Stomach (tissue), 9 donors: ENCODE data around the gene CPA3. TPM values are rescaled to one million over a fixed set of nuclear protein-coding genes. Genes with fewer than 3 reads are reported as not detected.

Experiments
- DNase-seq, 2 donors: peaks; one replicate each; pipeline versions ENCODE4 v3.0.0 to v3.0.0-alpha.2; 2013 to 2019
- H3K27ac ChIP-seq, 5 donors: fragments of 200-600 bp in 4 of 5; sonication (generic) in 4 of 5; one replicate each; pipeline ENCODE4 v1.5.1; 2013 to 2019; ENCODE audit warnings: mild to moderate bottlenecking in 1 of 5, moderate library complexity in 1 of 5
- H3K27me3 ChIP-seq, 3 donors: fragments of 200-600 bp; sonication (generic); one replicate each; pipeline ENCODE4 v1.5.1; 2017 to 2019; ENCODE audit warnings: mixed run types in 1 of 3
- H3K36me3 ChIP-seq, 4 donors: fragments of 200-600 bp; sonication (generic); 1 replicate in 3 of 4; 2 replicates in 1 of 4; pipeline ENCODE4 v1.5.1; 2016 to 2019
- H3K4me1 ChIP-seq, 4 donors: fragments of 200-600 bp; sonication (generic); one replicate each; pipeline ENCODE4 v1.5.1; 2016 to 2019
- H3K4me3 ChIP-seq, 4 donors: fragments of 200-600 bp; sonication (generic) in 3 of 4; one replicate each; pipeline ENCODE4 v1.5.1; 2016 to 2019; ENCODE audit warnings: mild to moderate bottlenecking in 1 of 4
- H3K9me3 ChIP-seq, 4 donors: fragments of 200-600 bp; sonication (generic); one replicate each; pipeline ENCODE4 v1.5.1; 2016 to 2019
- CTCF ChIP-seq, 7 experiments: fragments of 450-650 bp in 4 of 7; fragments of 200-600 bp in 3 of 7; sonication (generic) in 3 of 7; IDR thresholded peaks; one replicate each; pipeline ENCODE4 v1.5.1; 2016 to 2019; ENCODE audit warnings: antibody characterized with exemption in 7 of 7, control low read depth in 2 of 7, mild to moderate bottlenecking in 1 of 7
- EP300 ChIP-seq: sonication (generic); formaldehyde crosslinking; IDR thresholded peaks from one replicate; pipeline ENCODE4 v1.6.1; 2017; ENCODE audit warnings: antibody characterized with exemption
- POLR2A ChIP-seq, 4 donors: fragments of 450-650 bp; IDR thresholded peaks; one replicate each; pipeline ENCODE4 v1.6.1; 2016; ENCODE audit warnings: antibody characterized with exemption in 4 of 4, control low read depth in 2 of 4, mild to moderate bottlenecking in 1 of 4, moderate library complexity in 1 of 4
- POLR2AphosphoS5 ChIP-seq, 3 donors: sonication (generic); formaldehyde crosslinking; IDR thresholded peaks; one replicate each; pipeline ENCODE4 v1.6.1; 2016; ENCODE audit warnings: antibody characterized with exemption in 3 of 3
- WGBS, 5 donors: extraction: QIAGEN DNeasy Blood & Tissue Kit in 3 of 5; methylation state at CpG; one replicate each; pipeline versions ENCODE4 v1.1.5 to v1.1.7; 2013 to 2018; 5-methylcytosine and 5-hydroxymethylcytosine counted together
- intact Hi-C: fragments of 100-400 bp; cut with DNase I; formaldehyde crosslinking; loops from one replicate; pipeline ENCODE4 v1.15.1; 2023; ENCODE audit warnings: low total_unique reads
- polyA plus RNA-seq, 3 donors: library from polyadenylated mRNA; stranded (reverse); fragments of 200-250 nt; gene quantifications; one replicate each; pipeline ENCODE4 v1.2.3, GENCODE V29; 2013
- total RNA-seq, 5 donors: library from RNA; depleted of rRNA; stranded (reverse); fragments of >200 nt; gene quantifications; one replicate each; pipeline versions ENCODE4 v1.1.0 to v1.2.3, GENCODE V29; 2014 to 2016
- donor health status: healthy with polysubstance abuse.
- donor health status: Bipolar disorder and iron deficiency.
- donor health status: healthy.

CPA3 gene
- total and polyA plus RNA-seq, 8 donors, result 1.1 to 29.6 (median 19.8) TPM; not detected in 3

- intact Hi-C loops, result no loop called here
- no peak for DNase-seq
- Histone ChIP-seq H3K27ac (no peak overlapping the region), H3K4me3 (no peak overlapping the region), H3K4me1 (peaks cover 0 to 7% (median 0%) of the 10 kb centered on the region in 4 donors), H3K9me3 (no peaks in the 10 kb centered on the region), H3K27me3 (no peaks in the 10 kb centered on the region), H3K36me3 (no peaks in the 10 kb centered on the region)
- whole genome bisulfite sequencing, 5 donors, result 72 to 82% (median 79%) methylated on average over 4 of the region's 4 CpGs
- no peak for TF ChIP-seq CTCF (IDR thresholded peaks at IDR 0.05)
- TF ChIP-seq EP300, result no peak
- no peak for TF ChIP-seq POLR2AphosphoS5 (IDR thresholded peaks at IDR 0.05)
- TF ChIP-seq POLR2A (IDR thresholded peaks at IDR 0.05), result no peak
Measured at GRCh38 chr3:148828136-148828690, 36.9 kb upstream of the CPA3 start.

DNA sequence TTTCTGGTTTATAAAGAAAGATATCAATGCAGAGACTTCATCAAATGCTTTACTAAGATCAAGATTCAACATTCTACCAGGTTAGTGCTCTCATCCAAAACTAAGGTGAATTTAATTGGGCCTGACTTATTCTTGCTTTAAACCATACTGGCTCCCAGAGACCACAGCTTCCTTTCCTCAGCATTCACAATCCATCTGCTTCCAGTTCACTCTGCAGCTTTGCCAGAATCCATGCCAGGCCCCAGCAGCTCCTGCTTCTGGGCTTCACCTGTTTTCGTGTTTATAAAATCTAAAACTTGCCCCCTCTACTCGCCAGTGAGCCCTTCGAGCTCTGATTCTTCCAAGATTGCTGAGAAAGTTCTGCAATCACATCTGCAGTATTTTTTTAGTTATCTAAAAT is 35.2 kb upstream of the CPA3 start:
- intact Hi-C loops, result no loop called here
- TF ChIP-seq CTCF (IDR thresholded peaks at IDR 0.05), result no peak
- no peak for TF ChIP-seq POLR2A (IDR thresholded peaks at IDR 0.05)
- no peak for TF ChIP-seq EP300
- TF ChIP-seq POLR2AphosphoS5 (IDR thresholded peaks at IDR 0.05), result no peak
- H3K4me1 ChIP-seq, result peaks cover 0 to 7% (median 0%) of the 10 kb centered on the region in 4 donors
- no peaks in the 10 kb centered on the region for H3K9me3 ChIP-seq
- no peak overlapping the region for H3K27ac ChIP-seq
- no peaks in the 10 kb centered on the region for H3K27me3 ChIP-seq
- H3K4me3 ChIP-seq, result no peak overlapping the region
- no peak for DNase-seq
- H3K36me3 ChIP-seq, result no peaks in the 10 kb centered on the region
- 69 to 93% (median 91%) methylated on average over 3 of the region's 3 CpGs for WGBS, 5 donors

DNA sequence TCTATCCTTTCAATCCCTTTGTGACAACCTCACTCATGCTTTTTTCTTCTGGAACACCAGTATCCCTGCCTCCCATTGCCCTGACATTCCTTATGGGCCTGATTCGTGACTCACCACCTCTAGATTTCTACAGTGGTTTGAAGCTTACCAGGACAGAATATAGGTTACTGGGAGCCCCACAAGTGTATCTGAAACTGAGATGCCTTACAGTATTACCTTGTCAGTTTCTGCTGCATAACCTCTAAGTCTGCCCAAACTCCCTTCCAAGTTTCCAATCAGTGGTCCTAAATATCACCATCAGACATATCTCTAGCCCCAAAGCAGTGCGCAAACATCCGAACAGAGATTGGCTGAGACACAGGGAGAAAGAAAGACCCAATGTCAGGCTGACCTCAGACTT is 31.9 kb upstream of the CPA3 start:
- intact Hi-C loops, result no loop called here
- TF ChIP-seq EP300, result no peak
- 83 to 93% (median 88%) methylated on average over 3 of the region's 3 CpGs for WGBS, 5 donors

DNA sequence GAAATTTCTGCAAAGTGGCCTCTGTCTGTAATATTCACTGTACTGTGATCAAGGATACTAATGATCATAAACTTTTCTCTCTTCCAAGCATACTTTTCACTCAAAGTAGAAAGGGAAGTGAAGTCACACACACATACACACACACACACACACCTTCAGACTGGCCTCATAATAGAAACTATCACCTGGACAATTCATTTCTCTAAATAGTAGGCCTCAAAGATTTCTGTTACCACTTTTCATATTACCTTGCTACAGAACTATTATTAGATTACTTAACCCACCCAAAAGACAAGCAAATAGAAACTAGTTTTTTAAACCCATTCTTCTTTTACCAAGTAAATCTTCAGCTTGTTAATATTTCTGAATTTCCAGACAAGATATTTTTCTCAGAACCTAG is 25.3 kb upstream of the CPA3 start:
- Histone ChIP-seq H3K9me3 (no peaks in the 10 kb centered on the region), H3K27me3 (no peaks in the 10 kb centered on the region), H3K4me1 (no peaks in the 10 kb centered on the region), H3K4me3 (no peak overlapping the region), H3K36me3 (no peaks in the 10 kb centered on the region), H3K27ac (no peak overlapping the region)
- no peak for DNase-seq
- intact Hi-C loops, result no loop called here
- TF ChIP-seq POLR2AphosphoS5 (IDR thresholded peaks at IDR 0.05) (no peak), EP300 (no peak), POLR2A (IDR thresholded peaks at IDR 0.05) (no peak), CTCF (IDR thresholded peaks at IDR 0.05) (no peak)

More for the DNA sequence above, 31.9 kb upstream of the CPA3 start:
- H3K27ac ChIP-seq, result no peak overlapping the region
- no peak for DNase-seq
- H3K27me3 ChIP-seq, result no peaks in the 10 kb centered on the region
- peaks cover 0 to 7% (median 0%) of the 10 kb centered on the region in 4 donors for H3K4me1 ChIP-seq
- no peak overlapping the region for H3K4me3 ChIP-seq
- no peaks in the 10 kb centered on the region for H3K36me3 ChIP-seq
- no peaks in the 10 kb centered on the region for H3K9me3 ChIP-seq

- WGBS, 5 donors, result 62 to 82% (median 75%) methylated on average over 4 of the region's 4 CpGs
- no peak for DNase-seq
- TF ChIP-seq POLR2A (IDR thresholded peaks at IDR 0.05), result no peak
- TF ChIP-seq CTCF (IDR thresholded peaks at IDR 0.05), result no peak
- no peak for TF ChIP-seq EP300
- no peak for TF ChIP-seq POLR2AphosphoS5 (IDR thresholded peaks at IDR 0.05)
- Histone ChIP-seq H3K9me3 (no peaks in the 10 kb centered on the region), H3K27me3 (no peaks in the 10 kb centered on the region), H3K4me1 (no peaks in the 10 kb centered on the region), H3K27ac (no peak overlapping the region), H3K36me3 (no peaks in the 10 kb centered on the region), H3K4me3 (no peak overlapping the region)
- intact Hi-C loops, result no loop called here
Measured at GRCh38 chr3:148840451-148840850, 24.6 kb upstream of the CPA3 start.
